CD4-positive, alpha-beta T cell treated with Interleukin-2 at 100 ng/mL for 4 hours (primary cell): ENCODE results near the gene BOLA2B.
A peak's percentile ranks its signal among the peaks of the same experiment; 100 is the strongest.
"Not testable (repeated sequence)": the region's sequence is repeated elsewhere in the genome, so short reads cannot be mapped to it uniquely, and the experiment has no call there.

Source experiments
- DNase-seq: peaks from one replicate; pipeline ENCODE4 v3.0.0-alpha.2; 2020; ENCODE audit warnings: low spot score

The BOLA2B gene

GRCh38 chr16:30184096-30184890 lies 9.2 kb downstream of the BOLA2B start:
- peak; percentile 83 for DNase-seq

DNA sequence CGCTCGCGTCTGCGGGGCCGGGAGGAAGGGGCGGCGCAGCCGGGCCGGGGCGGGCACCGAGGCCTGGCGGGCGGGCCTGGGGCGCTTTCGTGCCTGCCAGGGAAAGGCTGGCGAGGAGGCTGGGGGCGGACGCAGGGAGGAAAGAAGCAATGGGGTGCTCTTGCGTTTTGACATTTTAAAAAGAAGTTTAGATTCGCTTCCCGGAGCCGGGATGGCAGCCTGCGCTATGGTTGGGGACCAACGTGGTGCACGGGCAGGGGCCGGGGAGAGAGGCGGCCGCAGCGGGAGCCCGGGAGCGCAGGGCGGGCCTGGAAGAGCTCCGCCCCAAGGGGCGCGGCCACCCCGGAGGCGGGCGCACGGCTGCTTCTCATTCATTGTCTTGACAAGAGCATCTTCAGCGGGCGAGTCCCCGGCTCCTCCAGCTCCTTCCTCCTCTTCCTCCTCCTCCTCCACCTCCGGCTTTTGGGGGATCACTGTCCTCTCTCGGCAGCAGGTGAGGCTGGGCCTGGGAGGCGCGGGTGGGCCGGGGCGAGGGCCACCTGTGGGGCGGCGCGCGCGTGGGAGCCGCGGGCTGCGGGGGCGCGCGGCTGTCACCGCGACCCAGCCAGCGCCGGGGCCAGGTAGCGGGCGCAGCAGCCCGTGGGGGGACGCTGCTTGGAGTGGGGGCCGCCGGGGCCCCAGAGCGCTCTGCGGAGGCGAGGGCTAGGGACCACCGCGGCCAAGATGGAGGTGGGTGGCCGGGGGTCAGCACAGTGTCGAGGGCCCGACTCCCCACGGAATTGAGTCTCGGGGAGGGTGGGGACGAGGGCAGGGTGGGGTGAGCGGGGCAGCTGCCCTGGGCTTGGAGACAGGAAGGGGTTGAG lies 10.0 kb downstream of the BOLA2B start, which contains the start of gene CORO1A:
CORO1A (plus strand) TSS at position 370 of the 863 bp plus-strand sequence. CDS start 1,608 bp downstream, outside the sequence.
- peak; percentile 77 for DNase-seq

DNA sequence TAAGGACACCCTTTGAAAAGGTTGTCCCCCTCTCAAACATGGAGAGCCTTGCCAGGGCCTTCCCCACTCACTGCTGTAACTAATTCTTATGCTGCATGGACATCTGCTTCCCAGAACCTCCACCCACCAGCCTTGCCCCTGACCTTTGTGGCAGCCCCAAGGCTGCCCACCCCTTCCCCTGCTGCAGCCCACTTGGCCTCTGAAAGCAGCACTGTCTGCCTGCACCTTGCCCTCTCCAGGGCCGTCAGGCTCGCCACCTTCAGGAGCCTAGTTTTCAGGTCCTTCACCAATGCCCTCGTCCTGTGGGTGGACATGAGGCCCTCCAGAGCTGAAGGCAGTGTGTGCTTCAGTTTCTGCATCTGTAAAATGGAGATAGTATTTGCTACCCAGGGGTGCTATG lies 12.7 kb downstream of the BOLA2B start:
- DNase-seq, result no peak

DNA sequence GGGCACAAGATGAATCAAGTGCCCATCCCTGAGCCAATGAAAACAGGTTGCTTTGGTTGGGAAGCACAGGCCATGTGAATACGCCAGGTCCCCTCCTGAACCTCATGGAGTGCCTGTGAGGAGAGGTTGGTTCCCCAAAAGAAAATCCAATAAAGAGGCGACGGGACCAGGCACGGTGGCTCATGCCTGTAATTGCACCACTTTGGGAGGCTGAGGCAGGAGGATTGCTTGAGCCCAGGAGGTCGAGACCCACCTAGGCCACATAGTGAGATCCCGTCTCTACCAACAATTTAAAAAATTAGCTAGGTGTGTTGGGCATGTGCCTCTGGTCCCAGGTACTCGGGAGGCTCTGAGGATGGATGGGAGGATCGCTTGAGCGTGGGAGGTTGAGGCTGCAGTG lies 13.5 kb downstream of the BOLA2B start:
- DNase-seq, result no peak

DNA sequence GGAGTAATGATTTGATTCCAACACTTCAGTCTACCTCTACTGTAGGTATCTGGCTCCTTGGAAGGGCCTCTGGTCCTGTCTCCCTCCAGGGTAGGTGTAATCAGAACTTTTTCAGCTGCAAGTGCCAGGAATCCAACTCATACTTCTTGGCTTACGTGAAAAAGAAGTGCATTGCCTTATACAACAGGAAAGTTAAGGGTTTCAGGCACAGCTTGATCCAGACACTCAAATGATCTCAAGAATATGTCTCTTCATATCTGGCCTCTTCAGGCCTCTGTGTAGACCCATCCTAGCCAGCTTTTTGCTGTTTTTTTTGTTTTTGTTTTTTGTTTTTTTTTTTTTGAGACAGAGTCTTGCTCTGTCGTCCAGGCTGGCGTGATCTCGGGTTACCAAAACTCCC lies 14.3 kb downstream of the BOLA2B start:
- DNase-seq, result no peak

- DNase-seq, result not testable (repeated sequence)
Observed at GRCh38 chr16:30176876-30177275, 16.6 kb downstream of the BOLA2B start.

- DNase-seq, result no peak
Observed at GRCh38 chr16:30173054-30173453, 20.4 kb downstream of the BOLA2B start.

GRCh38 chr16:30170145-30170544 lies 23.3 kb downstream of the BOLA2B start:
- DNase-seq, result not testable (repeated sequence)

DNA sequence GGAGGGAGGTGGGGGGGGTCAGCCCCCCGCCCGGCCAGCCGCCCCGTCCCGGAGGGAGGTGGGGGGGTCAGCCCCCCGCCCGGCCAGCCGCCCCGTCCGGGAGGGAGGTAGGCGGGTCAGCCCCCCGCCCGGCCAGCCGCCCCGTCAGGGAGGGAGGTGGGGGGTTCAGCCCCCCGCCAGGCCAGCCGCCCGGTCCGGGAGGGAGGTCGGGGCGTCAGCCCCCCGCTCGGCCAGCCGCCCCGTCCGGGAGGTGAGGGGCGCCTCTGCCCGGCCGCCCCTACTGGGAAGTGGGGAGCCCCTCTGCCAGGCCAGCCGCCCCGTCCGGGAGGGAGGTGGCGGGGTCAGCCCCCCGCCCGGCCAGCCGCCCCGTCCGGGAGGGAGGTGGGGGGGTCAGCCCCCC lies 24.1 kb downstream of the BOLA2B start:
- DNase-seq, result not testable (repeated sequence)

- not testable (repeated sequence) for DNase-seq
Observed at GRCh38 chr16:30168746-30169145, 24.7 kb downstream of the BOLA2B start.

GRCh38 chr16:30166202-30166902 lies 27.1 kb downstream of the BOLA2B start:
- DNase-seq, result peak; percentile 17

DNA sequence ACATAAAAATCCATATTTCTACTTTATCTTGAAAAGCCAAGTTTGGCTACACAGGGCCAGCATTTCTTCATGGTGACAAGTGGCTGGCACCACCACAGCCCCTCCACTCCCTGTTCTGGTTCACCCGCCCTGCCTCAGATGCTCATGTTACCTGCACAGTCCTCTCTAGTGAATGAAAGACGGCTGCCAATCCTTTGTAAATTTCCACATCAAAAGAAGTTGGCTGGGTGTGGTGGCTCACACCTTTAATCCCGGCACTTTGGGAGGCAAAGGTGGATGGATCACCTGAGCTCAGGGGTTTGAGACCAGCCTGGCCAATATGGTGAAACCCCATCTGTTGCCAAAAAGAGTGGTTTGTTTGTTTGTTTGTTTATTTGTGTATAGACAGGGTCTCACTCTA lies 29.9 kb downstream of the BOLA2B start:
- DNase-seq, result no peak

- DNase-seq, result no peak
Observed at GRCh38 chr16:30157214-30157613, 36.3 kb downstream of the BOLA2B start.

DNA sequence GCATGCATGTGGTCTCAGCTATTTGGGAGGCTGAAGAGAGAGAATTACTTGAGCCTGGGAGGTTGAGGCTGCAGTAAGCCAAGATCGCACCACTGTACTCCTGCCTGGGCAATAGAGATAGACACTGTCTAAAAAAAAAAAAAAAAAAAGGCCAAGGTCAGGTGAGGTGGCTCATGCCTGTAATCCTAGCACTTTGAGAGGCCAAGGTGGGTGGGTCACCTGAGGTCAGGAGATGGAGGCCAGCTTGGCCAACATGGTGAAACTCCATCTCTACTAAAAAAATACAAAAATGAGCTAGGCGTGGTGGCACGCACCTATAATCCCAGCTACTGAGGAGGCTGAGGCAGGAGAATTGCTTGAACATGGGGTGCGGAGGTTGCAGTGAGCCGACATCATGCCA lies 38.3 kb downstream of the BOLA2B start:
- DNase-seq, result no peak

DNA sequence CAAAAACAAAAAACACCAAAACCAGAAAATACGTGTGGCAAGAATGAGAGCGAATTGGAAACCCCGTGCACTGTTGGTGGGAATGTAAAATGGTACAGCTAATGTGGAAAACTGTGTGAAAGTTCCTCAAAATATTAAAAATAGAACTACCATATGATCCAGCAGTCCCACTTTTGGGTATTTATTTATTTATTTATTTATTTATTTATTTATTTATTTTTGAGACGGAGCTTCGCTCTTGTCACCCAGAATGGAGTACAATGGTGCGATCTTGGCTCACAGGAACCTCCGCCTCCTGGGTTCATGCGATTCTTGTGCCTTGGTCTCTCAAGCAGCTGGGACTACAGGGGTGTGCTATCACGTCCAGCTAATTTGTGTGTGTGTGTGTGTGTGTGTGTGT lies 40.9 kb downstream of the BOLA2B start:
- no peak for DNase-seq

GRCh38 chr16:30151091-30151490 lies 42.4 kb downstream of the BOLA2B start:
- DNase-seq, result no peak

GRCh38 chr16:30149250-30149930 lies 44.1 kb downstream of the BOLA2B start:
- no peak for DNase-seq

GRCh38 chr16:30147843-30148510 lies 45.5 kb downstream of the BOLA2B start:
- no peak for DNase-seq

DNA sequence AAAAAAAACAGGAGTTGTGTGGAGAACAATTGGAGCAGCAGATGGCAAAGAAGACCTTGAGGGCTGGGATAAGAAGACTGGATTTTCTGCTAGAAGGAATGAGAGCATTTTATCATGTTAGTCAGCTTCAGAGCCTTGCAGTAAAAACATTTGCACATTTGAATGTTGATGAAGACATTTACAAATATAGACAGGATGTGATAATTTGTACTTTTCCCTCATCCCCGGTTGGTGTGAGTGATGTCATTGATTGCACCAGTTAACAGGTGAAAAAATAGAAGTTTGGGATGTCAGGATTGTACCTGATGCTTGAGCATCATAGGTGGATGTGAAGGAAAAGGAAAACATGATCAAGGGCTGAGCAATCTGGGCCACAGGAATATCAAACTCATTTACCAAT lies 47.8 kb downstream of the BOLA2B start:
- DNase-seq, result no peak

- DNase-seq, result no peak
Observed at GRCh38 chr16:30144917-30145316, 48.5 kb downstream of the BOLA2B start.

- DNase-seq, result no peak
Observed at GRCh38 chr16:30144017-30144416, 49.4 kb downstream of the BOLA2B start.
